Heart left ventricle (tissue), 13 donors: Measurements from ENCODE around the gene EMB.

Source experiments
- CTCF ChIP-seq, 12 donors: fragments of 200-600 bp; sonication (generic) in 4 of 12; IDR thresholded peaks; one replicate each; pipeline versions ENCODE4 v1.5.0 to v1.8.0; 2018 to 2022; ENCODE audit warnings: antibody characterized with exemption in 12 of 12, mild to moderate bottlenecking in 5 of 12
- POLR2A ChIP-seq, 2 donors: fragments of 450-650 bp; IDR thresholded peaks; one replicate each; pipeline ENCODE4 v1.6.1; 2017; ENCODE audit warnings: antibody characterized with exemption in 2 of 2, mild to moderate bottlenecking in 2 of 2, moderate library complexity in 2 of 2
- donor health status: ischemic (EF 13 %, LVEDD 7.1; RV severe dilation, severe dysfunction).
- donor health status: DM: no; HTN: yes; CAD: no.
- donor health status: DM: no; HTN: no; CAD: no.
- donor health status: ischemic (EF 25% LVEDD 6.9; RV normal size, moderate dysfunction).
- donor health status: ischemic (EF 25% LVEDD 5.7; RV mildly dilated, moderate dysfunction).
- donor health status: ischemic (EF 35%, LVEDD 5.7; RV mildly dilated, moderate dysfunction).
- donor health status: nonischemic (EF 11% LVEDD 7.7; RV severe dilation, severe dysfunction).
- donor health status: DM: yes; HTN: yes; CAD: no.
- donor health status: PGD.
- donor health status: ischemic (EF 29% LVEDD 5.4; RV normal size, mild dysfunction).
- donor health status: nonischemic (EF 23%, LVEDD 6.1; RV moderate dilation, normal function).

GRCh38 chr5:50439221-50439620 is 1.9 kb downstream of the EMB start:
- no peak for TF ChIP-seq POLR2A (IDR thresholded peaks at IDR 0.05)
- TF ChIP-seq CTCF (IDR thresholded peaks at IDR 0.05) = no peak
